ENCODE results near the gene SLC22A23. TPM values are rescaled to one million over a fixed set of nuclear protein-coding genes. Genes with fewer than 3 reads are reported as not detected.

SLC22A23 gene
- total RNA-seq, 1 donor from 2014 or later = 0.52 TPM

- TF ChIP-seq CTCF (conservative IDR thresholded peaks at IDR 0.05; ENCODE audit: low read depth, low read length) = no peak
- no peak for DNase-seq (ENCODE audit: low read depth)
- no peak overlapping the region for H3K4me3 ChIP-seq (ENCODE audit: low read depth, low read length)
These were observed 186.6 kb downstream of the SLC22A23 start for GRCh38 chr6:3270258-3270657.

- no peak for TF ChIP-seq CTCF (conservative IDR thresholded peaks at IDR 0.05; ENCODE audit: low read depth, low read length)
- no peak for DNase-seq (ENCODE audit: low read depth)
- H3K4me3 ChIP-seq (ENCODE audit: low read depth, low read length) = no peak overlapping the region
These were observed 187.4 kb downstream of the SLC22A23 start for GRCh38 chr6:3269281-3269975.

- DNase-seq (ENCODE audit: low read depth) = no peak
- TF ChIP-seq CTCF (conservative IDR thresholded peaks at IDR 0.05; ENCODE audit: low read depth, low read length) = no peak
These were observed 188.2 kb downstream of the SLC22A23 start for GRCh38 chr6:3268680-3269079.

GRCh38 chr6:3267162-3267561, 189.7 kb downstream of the SLC22A23 start:
- no peak for DNase-seq (ENCODE audit: low read depth)
- TF ChIP-seq CTCF (conservative IDR thresholded peaks at IDR 0.05; ENCODE audit: low read depth, low read length) = no peak
- H3K4me3 ChIP-seq (ENCODE audit: low read depth, low read length) = no peak overlapping the region

More at GRCh38 chr6:3268680-3269079, 188.2 kb downstream of the SLC22A23 start:
- no peak overlapping the region for H3K4me3 ChIP-seq (ENCODE audit: low read depth, low read length)

- no peak for DNase-seq (ENCODE audit: low read depth)
- TF ChIP-seq CTCF (conservative IDR thresholded peaks at IDR 0.05; ENCODE audit: low read depth, low read length) = no peak
- no peak overlapping the region for H3K4me3 ChIP-seq (ENCODE audit: low read depth, low read length)
These were observed 190.7 kb downstream of the SLC22A23 start for GRCh38 chr6:3266170-3266569.

GRCh38 chr6:3265671-3266070, 191.2 kb downstream of the SLC22A23 start:
- TF ChIP-seq CTCF (conservative IDR thresholded peaks at IDR 0.05; ENCODE audit: low read depth, low read length) = no peak
- no peak for DNase-seq (ENCODE audit: low read depth)
- H3K4me3 ChIP-seq (ENCODE audit: low read depth, low read length) = no peak overlapping the region

- no peak for TF ChIP-seq CTCF (conservative IDR thresholded peaks at IDR 0.05; ENCODE audit: low read depth, low read length)
- H3K4me3 ChIP-seq (ENCODE audit: low read depth, low read length) = no peak overlapping the region
- no peak for DNase-seq (ENCODE audit: low read depth)
These were observed 192.5 kb downstream of the SLC22A23 start for GRCh38 chr6:3264356-3264755.
